KBM-7 (cell line): ENCODE results near the gene NEDD1.

Experiments
- DNase-seq: peaks from one replicate; pipeline ENCODE4 v3.0.0-alpha.2; 2015
- in situ Hi-C: fragments of 300-500 bp; cut with MboI; formaldehyde crosslinking; loops from 2 replicates; pipeline ENCODE4 v1.14.3; 2020; ENCODE audit warnings: low sequenced_read_pairs, low pct_unique_long_range_greater_than_20kb, mixed read lengths

Gene NEDD1

GRCh38 chr12:96906849-96907670, at the start of gene NEDD1:
Gene NEDD1, plus strand, starts transcription at chr12:96907257. Its CDS starts 2,503 bp downstream, at chr12:96909760.
- in situ Hi-C loops: no loop called here
- DNase-seq: peak; percentile 87

GRCh38 chr12:96858162-96858561, 48.9 kb upstream of the NEDD1 start:
- DNase-seq: no peak
- in situ Hi-C loops: no loop called here

GRCh38 chr12:96861656-96862055, 45.4 kb upstream of the NEDD1 start:
- in situ Hi-C loops: no loop called here
- no peak for DNase-seq

- DNase-seq: no peak
- in situ Hi-C loops: no loop called here
Observed at GRCh38 chr12:96862326-96862725, 44.7 kb upstream of the NEDD1 start.

- DNase-seq: no peak
- in situ Hi-C loops: no loop called here
Observed at GRCh38 chr12:96864335-96864734, 42.7 kb upstream of the NEDD1 start.

- in situ Hi-C loops: no loop called here
- no peak for DNase-seq
Observed at GRCh38 chr12:96866801-96867590, 40.1 kb upstream of the NEDD1 start.

GRCh38 chr12:96870946-96871345, 36.1 kb upstream of the NEDD1 start:
- DNase-seq: no peak
- in situ Hi-C loops: no loop called here

GRCh38 chr12:96872961-96873360, 34.1 kb upstream of the NEDD1 start:
- no peak for DNase-seq
- in situ Hi-C loops: no loop called here

- in situ Hi-C loops: no loop called here
- no peak for DNase-seq
Observed at GRCh38 chr12:96874211-96874610, 32.8 kb upstream of the NEDD1 start.

- no peak for DNase-seq
- in situ Hi-C loops: no loop called here
Observed at GRCh38 chr12:96876966-96877365, 30.1 kb upstream of the NEDD1 start.

GRCh38 chr12:96878704-96879103, 28.4 kb upstream of the NEDD1 start:
- no peak for DNase-seq
- in situ Hi-C loops: no loop called here

- peak; percentile 18 for DNase-seq
- in situ Hi-C loops: no loop called here
Observed at GRCh38 chr12:96879301-96879700, 27.8 kb upstream of the NEDD1 start.

- DNase-seq: no peak
- in situ Hi-C loops: no loop called here
Observed at GRCh38 chr12:96880220-96880619, 26.8 kb upstream of the NEDD1 start.

GRCh38 chr12:96881608-96882007, 25.4 kb upstream of the NEDD1 start:
- no peak for DNase-seq
- in situ Hi-C loops: no loop called here

GRCh38 chr12:96882862-96883261, 24.2 kb upstream of the NEDD1 start:
- DNase-seq: no peak
- in situ Hi-C loops: no loop called here

- no peak for DNase-seq
- in situ Hi-C loops: no loop called here
Observed at GRCh38 chr12:96883571-96883970, 23.5 kb upstream of the NEDD1 start.

- DNase-seq: no peak
Observed at GRCh38 chr12:96886998-96887677, 19.9 kb upstream of the NEDD1 start.

GRCh38 chr12:96889273-96889933, 17.7 kb upstream of the NEDD1 start:
- DNase-seq: no peak

More at GRCh38 chr12:96886998-96887677, 19.9 kb upstream of the NEDD1 start:
- in situ Hi-C loops: no loop called here

GRCh38 chr12:96890331-96890730, 16.7 kb upstream of the NEDD1 start:
- no peak for DNase-seq
- in situ Hi-C loops: no loop called here

More at GRCh38 chr12:96889273-96889933, 17.7 kb upstream of the NEDD1 start:
- in situ Hi-C loops: no loop called here
